HUDEP-2 (cell line): ENCODE measurements around the gene HIF1A.
A peak's percentile ranks its signal among the peaks of the same experiment; 100 is the strongest.
"Not testable (repeated sequence)": the region's sequence is repeated elsewhere in the genome, so short reads cannot be mapped to it uniquely, and the experiment has no call there.

Experiments
- DNase-seq, 76 experiments: peaks; one replicate each; lab custom pipeline; 2025; ENCODE audit not compliant: unreplicated experiment in 76 of 76; lab: John Stamatoyannopoulos, UW

Gene HIF1A

GRCh38 chr14:61744238-61744637 lies 48.9 kb downstream of the HIF1A start:
- DNase-seq: no peak

GRCh38 chr14:61746346-61746745 lies 51.0 kb downstream of the HIF1A start:
- DNase-seq: not testable (repeated sequence)

- no peak for DNase-seq
Measured at GRCh38 chr14:61746881-61747280, 51.6 kb downstream of the HIF1A start.

- DNase-seq: no peak
Measured at GRCh38 chr14:61747342-61747741, 52.0 kb downstream of the HIF1A start.

GRCh38 chr14:61749264-61749663 lies 54.0 kb downstream of the HIF1A start:
- no peak for DNase-seq

- peak in 1 of 76 experiments; percentile 4 for DNase-seq
Measured at GRCh38 chr14:61749867-61750266, 54.6 kb downstream of the HIF1A start.

GRCh38 chr14:61750708-61751474 lies 55.6 kb downstream of the HIF1A start:
- peak in 73 of 76 experiments; percentile 16 to 84 (median 68) for DNase-seq

GRCh38 chr14:61751475-61751989 lies 56.2 kb downstream of the HIF1A start:
- DNase-seq: no peak

GRCh38 chr14:61752626-61753025 lies 57.3 kb downstream of the HIF1A start:
- no peak for DNase-seq

GRCh38 chr14:61753631-61754030 lies 58.3 kb downstream of the HIF1A start:
- DNase-seq: peak in 6 of 76 experiments; percentile 2 to 12 (median 6)

GRCh38 chr14:61754627-61755381 lies 59.5 kb downstream of the HIF1A start:
- no peak for DNase-seq

- not testable (repeated sequence) for DNase-seq
Measured at GRCh38 chr14:61755382-61755742, 60.0 kb downstream of the HIF1A start.

GRCh38 chr14:61756135-61756534 lies 60.8 kb downstream of the HIF1A start:
- no peak for DNase-seq

GRCh38 chr14:61759878-61760277 lies 64.6 kb downstream of the HIF1A start:
- no peak for DNase-seq

- DNase-seq: no peak
Measured at GRCh38 chr14:61761557-61761956, 66.2 kb downstream of the HIF1A start.

- peak in 75 of 76 experiments; percentile 23 to 97 (median 91) for DNase-seq
Measured at GRCh38 chr14:61761959-61762786, 66.9 kb downstream of the HIF1A start, which contains the start of gene SNAPC1. Gene SNAPC1 (plus strand): TSS chr14:61762420. CDS start chr14:61762461, 41 bp downstream.

GRCh38 chr14:61764342-61765122 lies 69.2 kb downstream of the HIF1A start:
- DNase-seq: no peak

- DNase-seq: no peak
Measured at GRCh38 chr14:61765225-61765943, 70.1 kb downstream of the HIF1A start.

- no peak for DNase-seq
Measured at GRCh38 chr14:61766151-61766550, 70.8 kb downstream of the HIF1A start.
